Measurements from ENCODE around the gene L3MBTL4.

DNA sequence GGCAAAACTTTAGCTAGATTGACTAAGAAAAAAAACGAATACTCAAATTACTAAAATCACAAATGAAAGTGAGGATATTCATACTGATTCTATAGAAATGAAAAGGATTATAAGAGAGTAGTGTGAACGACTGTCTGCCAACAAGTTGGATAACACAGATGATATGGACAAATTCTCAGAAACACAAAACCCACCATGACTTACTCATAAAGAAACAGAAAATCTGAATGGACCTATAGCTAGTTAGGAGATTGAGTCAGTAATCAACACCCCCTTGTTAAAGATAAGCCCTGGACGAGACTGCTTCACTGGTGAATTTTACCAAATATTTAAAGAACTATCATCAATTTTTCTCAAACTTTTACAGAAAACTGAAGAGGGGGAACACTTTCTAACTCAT lies 410.6 kb downstream of the L3MBTL4 start:
- TF ChIP-seq CTCF (IDR thresholded peaks at IDR 0.05) = no peak
- no peak for TF ChIP-seq TAF1 (IDR thresholded peaks at IDR 0.05; ENCODE audit: borderline replicate concordance, low read depth, low read length)
- no peak for TF ChIP-seq SMC3 (IDR thresholded peaks at IDR 0.05; ENCODE audit: low read depth, low read length)
- TF ChIP-seq NRF1 (IDR thresholded peaks at IDR 0.05; ENCODE audit: low read depth, low read length) = no peak
- no peak for TF ChIP-seq TCF12 (IDR thresholded peaks at IDR 0.05)
- no peak for TF ChIP-seq IRF3 (IDR thresholded peaks at IDR 0.05; ENCODE audit: low read depth, low read length)
- no peak for TF ChIP-seq MEF2A (IDR thresholded peaks at IDR 0.05; ENCODE audit: borderline replicate concordance, low read depth)
- no peak for TF ChIP-seq YY1 (IDR thresholded peaks at IDR 0.05; ENCODE audit: low read depth)
- TF ChIP-seq JUND (IDR thresholded peaks at IDR 0.05) = no peak

All from SK-N-SH (cell line).